GM18511 (cell line): ENCODE data around the gene LIN7B.
"Not testable (repeated sequence)": the region's sequence is repeated elsewhere in the genome, so short reads cannot be mapped to it uniquely, and the experiment has no call there.

ENCODE experiments used
- ATAC-seq: cut with Tn5 transposase; IDR thresholded peaks from one replicate; pipeline ENCODE4 v1.9.1; 2021; ENCODE audit warnings: mild to moderate bottlenecking, moderate library complexity; ENCODE audit not compliant: unreplicated experiment

Gene LIN7B, protein sequence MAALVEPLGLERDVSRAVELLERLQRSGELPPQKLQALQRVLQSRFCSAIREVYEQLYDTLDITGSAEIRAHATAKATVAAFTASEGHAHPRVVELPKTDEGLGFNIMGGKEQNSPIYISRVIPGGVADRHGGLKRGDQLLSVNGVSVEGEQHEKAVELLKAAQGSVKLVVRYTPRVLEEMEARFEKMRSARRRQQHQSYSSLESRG

DNA sequence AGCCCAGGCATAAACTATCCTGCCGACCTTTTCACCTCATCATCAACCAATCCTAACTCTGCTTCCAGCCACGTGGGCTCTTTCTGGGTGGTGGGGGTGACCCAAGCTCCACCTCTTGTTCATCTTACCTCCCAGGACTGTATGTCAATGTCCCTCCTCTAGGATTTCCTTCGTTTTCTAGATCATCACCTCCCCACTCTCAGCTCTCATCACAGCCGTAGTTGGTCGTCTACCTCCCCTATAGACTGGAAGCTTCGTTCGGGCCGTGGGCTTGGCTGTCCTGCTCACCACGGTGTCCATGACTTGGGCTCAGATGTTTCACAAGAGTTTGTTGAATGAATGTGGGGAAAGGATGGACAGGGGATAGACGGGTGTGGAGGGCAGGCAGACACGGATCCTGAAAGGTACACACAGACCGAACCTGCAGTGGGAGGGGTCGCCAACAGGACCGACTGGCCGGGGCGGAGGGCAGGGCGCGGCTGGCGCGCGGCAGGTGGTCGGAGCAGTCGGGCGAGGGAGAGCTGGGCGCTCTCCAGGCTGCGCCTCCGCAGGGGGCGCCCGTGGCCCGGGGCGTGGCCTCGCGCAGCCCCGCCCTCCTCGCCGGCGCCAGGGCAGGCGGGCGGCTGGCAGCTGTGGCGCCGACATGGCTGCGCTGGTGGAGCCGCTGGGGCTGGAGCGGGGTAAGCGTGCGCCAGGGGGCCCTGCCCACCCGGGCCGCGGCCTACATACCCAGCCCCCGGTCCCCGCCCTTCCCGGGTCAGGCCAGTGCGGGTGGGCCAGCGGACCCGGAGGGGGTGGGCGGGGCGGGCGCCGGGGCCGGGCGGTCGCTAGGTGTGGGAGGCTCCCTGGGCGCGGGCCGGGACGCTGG is at the start of gene LIN7B:
TSS of gene LIN7B (plus strand) at position 609 of the 868 bp plus-strand sequence. CDS start at position 644, 35 bp downstream.
- ATAC-seq: peak; percentile 63

DNA sequence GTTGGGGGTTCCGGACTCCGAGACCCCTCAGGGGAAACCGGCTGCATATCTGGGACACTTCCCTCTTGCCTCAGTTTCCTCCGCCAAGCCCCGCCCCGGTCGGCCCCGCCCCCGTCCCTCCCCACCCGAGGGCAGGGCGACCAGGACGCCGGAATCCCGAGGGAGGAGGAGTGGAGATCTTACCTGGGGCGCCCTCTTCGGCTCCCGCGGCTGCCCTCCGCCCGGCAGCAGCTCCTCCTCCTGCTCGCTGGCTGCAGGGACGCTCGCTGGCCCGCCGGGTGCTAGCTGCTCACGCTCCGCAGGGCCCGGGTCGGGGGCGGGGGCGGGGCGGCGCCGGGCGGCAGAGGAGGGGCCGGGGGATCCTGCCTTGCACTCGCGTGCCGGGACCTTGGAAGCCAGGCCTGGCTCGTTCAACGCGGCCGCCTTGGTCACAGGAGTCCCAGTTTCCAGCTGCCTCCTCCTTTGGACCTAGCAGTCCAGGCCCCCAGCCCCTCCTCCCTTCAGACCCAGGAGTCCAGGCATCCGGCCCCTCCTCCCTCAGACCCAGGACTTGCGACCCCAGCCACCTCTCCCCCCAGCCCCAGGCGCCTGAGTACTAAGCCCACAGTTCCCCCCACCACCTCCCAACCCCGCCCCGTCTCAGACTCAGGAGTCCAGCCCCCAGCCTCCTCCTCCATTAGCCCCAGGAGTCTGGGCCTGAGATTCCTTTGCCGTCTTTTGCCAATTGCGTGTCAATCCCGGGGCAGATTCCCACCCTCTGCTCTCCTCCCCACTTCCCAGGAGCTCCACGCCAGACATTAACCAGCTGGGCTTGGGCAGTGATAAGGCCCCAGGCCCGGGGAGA is 49.2 kb upstream of the LIN7B start, which contains the start of gene NTF4:
TSS of gene NTF4 (minus strand) at position 51 of the 844 bp plus-strand sequence. CDS start 2,821 bp downstream, outside the sequence.
- ATAC-seq: no peak

- no peak for ATAC-seq
Measured at GRCh38 chr19:49065905-49066512, 48.2 kb upstream of the LIN7B start.

DNA sequence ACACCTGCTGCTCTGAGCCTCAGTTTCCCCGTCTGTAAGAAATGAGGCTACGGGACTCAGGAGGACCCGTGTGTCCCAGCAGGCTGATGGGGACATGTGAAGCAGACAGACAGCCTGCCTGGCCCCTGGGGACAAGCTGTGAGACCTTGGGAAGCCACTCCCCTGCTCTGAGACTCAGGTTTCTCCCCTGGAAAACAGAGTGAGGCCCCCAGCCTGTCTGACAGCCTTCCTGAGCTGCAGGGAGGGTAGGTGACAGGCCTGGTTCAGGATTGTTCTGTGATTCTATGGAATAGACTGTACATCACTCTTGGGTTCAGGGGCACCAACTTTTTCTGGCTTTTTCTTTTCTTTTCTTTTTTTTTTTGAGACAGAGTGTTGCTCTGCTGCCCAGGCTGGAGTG is 46.6 kb upstream of the LIN7B start:
- ATAC-seq: no peak

GRCh38 chr19:49069026-49069425 is 45.1 kb upstream of the LIN7B start:
- ATAC-seq: no peak

DNA sequence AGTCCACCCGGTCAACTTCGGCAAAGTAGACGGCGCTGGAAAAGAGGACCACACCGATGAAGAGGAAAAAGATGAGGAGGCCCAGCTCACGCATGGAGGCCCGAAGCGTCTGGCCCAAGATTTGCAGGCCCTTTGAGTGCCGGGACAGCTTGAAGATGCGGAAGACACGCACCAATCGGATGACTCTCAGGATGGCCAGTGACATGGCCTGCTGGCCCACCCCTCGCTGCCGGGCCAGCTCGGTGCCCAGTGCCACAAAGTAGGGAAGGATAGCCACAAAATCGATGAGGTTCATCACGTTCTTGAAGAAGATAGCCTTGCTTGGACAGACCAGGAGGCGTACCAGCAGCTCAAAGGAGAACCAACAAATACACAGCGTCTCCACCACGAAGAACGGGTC is 43.8 kb upstream of the LIN7B start:
- no peak for ATAC-seq

GRCh38 chr19:49071860-49072547 is 42.2 kb upstream of the LIN7B start:
- no peak for ATAC-seq

GRCh38 chr19:49073514-49074378 is 40.4 kb upstream of the LIN7B start:
- ATAC-seq: no peak

DNA sequence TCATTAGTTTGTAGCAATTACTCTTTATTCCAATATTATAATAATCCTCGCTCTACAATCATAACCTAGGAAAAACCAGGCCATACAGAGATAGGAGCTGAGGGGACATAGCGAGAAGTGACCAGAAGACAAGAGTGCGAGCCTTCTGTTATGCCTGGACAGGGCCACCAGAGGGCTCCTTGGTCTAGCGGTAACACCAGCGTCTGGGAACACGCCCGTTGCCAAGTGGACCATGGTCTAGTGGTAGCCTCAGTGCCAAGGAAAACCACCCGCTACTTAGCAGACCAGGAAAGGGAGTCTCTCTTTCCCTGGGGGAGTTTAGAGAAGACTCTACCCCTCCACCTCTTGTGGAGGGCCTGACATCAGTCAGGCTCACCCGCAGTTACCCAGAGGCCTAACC is 39.3 kb upstream of the LIN7B start:
- ATAC-seq: not testable (repeated sequence)

DNA sequence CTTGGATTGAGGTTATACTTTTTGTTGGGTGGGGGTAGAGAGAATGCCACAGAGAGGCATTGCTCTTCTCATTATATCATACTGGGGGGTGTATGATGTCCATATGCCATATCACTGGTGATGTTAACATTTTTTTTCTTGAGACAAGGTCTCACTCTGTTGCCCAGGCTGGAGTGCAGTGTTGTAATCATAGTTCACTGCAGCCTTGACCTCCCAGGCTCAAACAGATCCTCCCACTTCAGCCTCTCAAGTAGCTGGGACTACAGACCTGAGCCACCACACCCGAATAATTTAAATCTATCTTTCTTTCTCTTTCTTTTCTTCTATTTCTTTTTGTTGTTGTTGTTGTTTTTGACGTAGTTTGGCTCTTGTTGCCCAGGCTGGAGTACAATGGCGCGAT is 33.8 kb upstream of the LIN7B start:
- ATAC-seq: no peak

GRCh38 chr19:49081273-49081672 is 32.9 kb upstream of the LIN7B start:
- ATAC-seq: no peak

DNA sequence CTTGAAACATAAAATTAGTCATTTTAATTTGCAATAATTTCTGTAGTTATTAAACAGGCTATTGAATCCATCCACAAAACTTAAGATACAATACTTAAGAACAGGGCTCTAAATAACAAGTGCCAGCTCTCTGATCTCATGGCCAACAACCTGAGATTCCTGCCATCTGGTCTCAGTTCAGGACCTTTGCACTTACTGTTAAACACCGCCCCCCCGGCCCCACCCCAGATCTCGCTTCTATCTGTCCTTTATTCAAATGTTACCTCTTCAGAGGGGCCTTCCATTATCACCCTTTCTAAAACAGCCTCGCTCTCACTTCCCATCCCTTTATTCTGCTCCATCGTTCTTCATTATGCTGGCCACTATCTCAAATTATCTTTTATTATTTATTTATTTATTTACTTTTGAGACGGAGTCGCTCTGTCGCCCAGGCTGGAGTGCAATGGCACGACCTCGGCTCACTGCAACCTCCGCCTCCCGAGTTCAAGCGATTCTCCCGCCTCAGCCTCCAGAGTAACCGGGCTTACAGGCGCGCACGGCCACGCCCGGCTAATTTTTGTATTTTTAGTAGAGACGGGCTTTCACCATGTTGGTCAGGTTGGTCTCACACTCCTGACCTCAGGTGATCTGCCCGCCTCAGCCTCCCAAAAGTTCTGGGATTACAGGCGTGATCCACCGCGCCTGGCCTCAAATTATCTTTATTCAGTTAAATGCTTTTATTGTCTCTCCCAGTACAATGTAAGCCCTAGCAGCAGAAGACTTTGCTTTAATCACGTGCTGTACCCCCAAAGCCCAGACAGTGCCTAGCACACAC is 29.8 kb upstream of the LIN7B start:
- ATAC-seq: no peak

GRCh38 chr19:49085020-49085867 is 28.9 kb upstream of the LIN7B start, which contains the start of gene SNRNP70:
TSS of gene SNRNP70 (plus strand) at chr19:49085451. CDS start at chr19:49086415, 964 bp downstream.
- ATAC-seq: peak; percentile 89

- no peak for ATAC-seq
Measured at GRCh38 chr19:49085868-49086232, 28.3 kb upstream of the LIN7B start.

DNA sequence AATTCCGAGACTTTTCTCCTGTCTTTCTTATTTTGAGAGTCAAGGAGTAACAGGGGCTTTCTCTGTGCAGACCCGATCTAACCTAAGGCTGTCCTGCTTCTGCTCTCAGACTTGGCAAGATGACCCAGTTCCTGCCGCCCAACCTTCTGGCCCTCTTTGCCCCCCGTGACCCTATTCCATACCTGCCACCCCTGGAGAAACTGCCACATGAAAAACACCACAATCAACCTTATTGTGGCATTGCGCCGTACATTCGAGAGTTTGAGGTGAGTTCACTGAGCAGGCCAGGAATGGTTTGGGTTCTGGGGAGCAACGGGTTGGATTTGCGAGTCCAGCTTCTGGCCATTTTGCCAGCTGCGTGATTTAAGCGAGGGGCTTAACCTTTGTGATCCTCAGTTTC is 27.9 kb upstream of the LIN7B start:
- ATAC-seq: no peak

DNA sequence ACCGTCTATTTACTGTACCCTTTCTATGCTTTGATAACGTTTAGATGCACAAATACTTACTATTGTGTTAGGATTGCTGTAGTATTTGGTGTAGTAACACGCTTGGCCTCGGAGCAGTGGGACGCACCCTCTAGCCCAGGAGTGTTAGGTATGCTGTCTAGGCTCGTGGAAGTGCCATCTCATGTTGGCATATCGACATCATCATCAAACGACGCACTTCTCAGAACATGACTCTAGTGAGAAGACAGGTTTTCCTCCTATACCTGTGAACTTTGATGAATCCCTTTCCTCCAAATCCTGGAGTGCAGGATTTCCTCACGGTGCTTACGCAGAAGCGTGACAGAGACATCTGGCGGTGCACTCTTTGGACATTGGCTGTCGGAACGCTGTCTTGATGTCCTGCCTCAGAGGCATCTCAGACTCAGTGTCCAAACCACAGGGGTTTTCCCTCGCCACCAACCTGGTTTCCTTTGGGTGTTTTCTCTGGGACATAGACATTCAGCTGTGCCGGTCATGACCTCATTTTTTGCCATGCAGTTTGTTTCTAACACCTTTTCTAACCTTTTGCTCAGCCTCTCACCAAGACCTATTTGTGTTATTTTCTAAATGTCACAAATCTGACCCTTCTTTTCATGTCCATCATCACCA is 22.7 kb upstream of the LIN7B start:
- ATAC-seq: no peak

DNA sequence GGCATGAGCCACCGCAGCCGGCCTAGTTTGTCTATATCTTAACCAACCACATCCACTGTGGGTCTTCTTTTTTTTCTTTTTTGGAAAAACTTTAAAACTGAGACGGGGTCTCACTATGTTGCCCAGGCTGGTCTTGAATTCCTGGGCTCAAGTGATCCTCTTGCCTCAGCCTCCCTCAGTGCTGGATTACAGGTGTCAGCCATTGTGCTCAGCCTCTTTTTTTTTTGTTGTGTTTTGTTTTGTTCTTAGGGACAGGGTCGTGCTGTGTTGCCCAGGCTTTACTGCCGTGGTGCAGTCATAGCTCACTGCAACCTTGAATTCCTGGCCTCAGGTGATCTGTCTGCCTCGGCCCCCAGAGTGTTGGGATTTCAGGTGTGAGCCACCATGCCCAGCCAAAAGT is 21.5 kb upstream of the LIN7B start:
- ATAC-seq: no peak
